ENCODE data around the gene PZP. TPM values are rescaled to one million over a fixed set of nuclear protein-coding genes. Genes with fewer than 3 reads are reported as not detected.

PZP gene
- total and polyA plus RNA-seq, 12 donors, result 0.15 to 1.6 (median 0.54) TPM

DNA sequence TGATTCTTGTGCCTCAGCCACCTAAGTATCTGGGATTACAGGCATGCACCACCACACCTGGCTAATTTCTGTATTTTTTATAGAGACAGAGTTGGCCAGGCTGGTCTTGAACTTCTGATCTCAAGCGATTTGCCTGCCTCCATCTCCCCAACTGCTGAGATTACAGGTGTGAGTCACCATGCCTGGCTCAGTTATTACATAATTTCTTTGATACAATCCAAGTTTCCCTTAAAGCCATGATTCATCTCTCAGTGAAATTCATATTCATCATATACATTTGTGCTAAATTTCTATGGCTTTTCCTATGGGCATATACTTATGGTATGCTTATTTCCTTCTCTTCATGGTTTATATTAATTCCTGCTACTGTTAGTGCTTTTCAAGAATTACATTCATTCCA is 29.1 kb upstream of the PZP start:
- H3K27ac ChIP-seq, result peak overlapping the region in 1 of 10 donors; percentile 27
- 95% methylated on average over 1 of the region's 1 CpG for WGBS, 2 donors
- H3K4me1 ChIP-seq, result peaks cover 0 to 14% (median 0%) of the 10 kb centered on the region in 9 donors
- intact Hi-C loops (cut with DNase I), result loop anchor here in 2 of 10 donors (5.0 to 10.0 kb wide), 2 partner anchors 75 to 122 kb away; partner anchors contain the start of gene A2M (in 1 of the 2)
- H3K9me3 ChIP-seq, result no peaks in the 10 kb centered on the region
- no peak overlapping the region for H3K4me3 ChIP-seq
- H3K36me3 ChIP-seq, result no peaks in the 10 kb centered on the region
- TF ChIP-seq, protein P1, sequence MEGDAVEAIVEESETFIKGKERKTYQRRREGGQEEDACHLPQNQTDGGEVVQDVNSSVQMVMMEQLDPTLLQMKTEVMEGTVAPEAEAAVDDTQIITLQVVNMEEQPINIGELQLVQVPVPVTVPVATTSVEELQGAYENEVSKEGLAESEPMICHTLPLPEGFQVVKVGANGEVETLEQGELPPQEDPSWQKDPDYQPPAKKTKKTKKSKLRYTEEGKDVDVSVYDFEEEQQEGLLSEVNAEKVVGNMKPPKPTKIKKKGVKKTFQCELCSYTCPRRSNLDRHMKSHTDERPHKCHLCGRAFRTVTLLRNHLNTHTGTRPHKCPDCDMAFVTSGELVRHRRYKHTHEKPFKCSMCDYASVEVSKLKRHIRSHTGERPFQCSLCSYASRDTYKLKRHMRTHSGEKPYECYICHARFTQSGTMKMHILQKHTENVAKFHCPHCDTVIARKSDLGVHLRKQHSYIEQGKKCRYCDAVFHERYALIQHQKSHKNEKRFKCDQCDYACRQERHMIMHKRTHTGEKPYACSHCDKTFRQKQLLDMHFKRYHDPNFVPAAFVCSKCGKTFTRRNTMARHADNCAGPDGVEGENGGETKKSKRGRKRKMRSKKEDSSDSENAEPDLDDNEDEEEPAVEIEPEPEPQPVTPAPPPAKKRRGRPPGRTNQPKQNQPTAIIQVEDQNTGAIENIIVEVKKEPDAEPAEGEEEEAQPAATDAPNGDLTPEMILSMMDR (IDR thresholded peaks at IDR 0.05), result no peak
- no peak for DNase-seq
- ATAC-seq, result no peak
- no peaks in the 10 kb centered on the region for H3K27me3 ChIP-seq

DNA sequence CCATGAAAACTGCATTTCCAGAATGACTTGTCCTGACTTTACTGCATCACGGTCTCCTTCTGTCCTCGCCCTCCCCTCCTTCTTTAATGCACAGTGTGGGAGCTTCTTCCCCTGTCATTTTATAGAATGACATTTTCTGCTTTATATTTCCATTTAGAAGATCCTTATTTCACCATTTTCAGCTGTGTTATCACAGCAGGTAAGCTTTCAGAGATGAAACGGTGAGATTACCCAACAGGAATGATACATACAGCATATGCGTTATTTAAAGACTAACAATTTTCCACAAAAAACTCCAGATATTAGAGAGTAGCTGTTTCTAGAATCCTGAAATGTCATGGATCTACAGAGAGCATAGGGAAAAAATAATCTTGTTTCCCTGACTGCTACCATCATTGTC is 27.3 kb upstream of the PZP start:
- TF ChIP-seq, protein P1 (IDR thresholded peaks at IDR 0.05), result no peak
- no peak for ATAC-seq
- no peak for DNase-seq
- Histone ChIP-seq H3K27me3 (no peaks in the 10 kb centered on the region), H3K27ac (no peak overlapping the region), H3K36me3 (no peaks in the 10 kb centered on the region), H3K4me3 (no peak overlapping the region), H3K4me1 (peaks cover 0 to 8% (median 0%) of the 10 kb centered on the region in 9 donors), H3K9me3 (no peaks in the 10 kb centered on the region)
- intact Hi-C loops (cut with DNase I), result loop anchor here in 2 of 10 donors (5.0 to 10.0 kb wide), 2 partner anchors 73 to 121 kb away; partner anchors contain the start of gene A2M (in 1 of the 2)
- 92 to 96% methylated on average over 4 of the region's 4 CpGs for WGBS, 2 donors

DNA sequence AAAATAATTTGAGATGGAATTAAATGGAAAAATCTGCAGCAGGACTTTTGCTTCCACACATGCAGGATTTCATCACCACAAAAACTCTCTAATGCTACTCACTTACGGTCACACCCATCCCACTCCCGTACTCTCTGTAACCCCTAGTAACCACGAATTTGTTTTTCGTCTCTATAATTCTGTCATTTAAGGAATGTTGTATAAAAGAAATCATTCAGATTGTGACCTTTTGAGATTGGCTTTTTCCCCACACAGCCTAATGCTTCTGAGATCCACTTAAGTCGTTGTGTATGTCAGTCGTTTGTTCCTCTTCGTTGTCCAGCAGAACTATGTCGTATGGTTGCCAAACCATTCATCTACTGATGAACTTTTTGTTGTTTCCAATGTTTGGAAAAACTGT is 19.8 kb upstream of the PZP start:
- TF ChIP-seq, protein P1 (IDR thresholded peaks at IDR 0.05), result no peak
- WGBS, 2 donors, result 81 to 89% methylated on average over 8 of the region's 8 CpGs
- Histone ChIP-seq H3K27me3 (no peaks in the 10 kb centered on the region), H3K4me1 (no peaks in the 10 kb centered on the region), H3K9me3 (no peaks in the 10 kb centered on the region), H3K27ac (no peak overlapping the region), H3K4me3 (no peak overlapping the region), H3K36me3 (peaks cover 0 to 11% (median 0%) of the 10 kb centered on the region in 9 donors)
- ATAC-seq, result no peak
- intact Hi-C loops (cut with DNase I), result no loop called here
- no peak for DNase-seq

DNA sequence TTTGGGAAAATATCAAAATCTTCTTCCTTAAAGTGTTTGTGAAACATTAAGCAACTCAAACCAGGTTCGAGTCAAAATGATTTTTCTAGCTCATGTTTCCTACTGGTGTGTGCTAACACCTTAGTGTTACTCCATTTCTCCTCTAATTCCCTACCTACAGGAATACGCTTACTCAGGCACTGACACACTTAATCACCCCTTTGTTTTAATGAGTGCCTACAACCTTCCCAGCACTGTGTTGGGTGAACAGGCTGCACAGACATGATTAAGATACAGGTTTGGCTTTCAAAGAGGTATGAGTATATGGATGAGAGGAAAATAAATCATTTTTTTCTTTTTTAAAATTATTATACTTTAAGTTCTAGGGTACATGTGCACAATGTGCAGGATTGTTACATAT is 15.6 kb upstream of the PZP start:
- H3K27ac ChIP-seq, result no peak overlapping the region
- intact Hi-C loops (cut with DNase I), result no loop called here
- peaks cover 0 to 11% (median 0%) of the 10 kb centered on the region in 9 donors for H3K36me3 ChIP-seq
- no peak overlapping the region for H3K4me3 ChIP-seq
- 90 to 92% methylated on average over 2 of the region's 2 CpGs for WGBS, 2 donors
- no peak for ATAC-seq
- no peaks in the 10 kb centered on the region for H3K4me1 ChIP-seq
- DNase-seq, result no peak
- no peaks in the 10 kb centered on the region for H3K9me3 ChIP-seq
- TF ChIP-seq, protein P1 (IDR thresholded peaks at IDR 0.05), result no peak
- no peaks in the 10 kb centered on the region for H3K27me3 ChIP-seq

Data from heart right ventricle (tissue), 16 donors.